ENCODE measurements around the gene CCRL2.
"Not testable (repeated sequence)": the region's sequence is repeated elsewhere in the genome, so short reads cannot be mapped to it uniquely, and the experiment has no call there.

Gene CCRL2

DNA sequence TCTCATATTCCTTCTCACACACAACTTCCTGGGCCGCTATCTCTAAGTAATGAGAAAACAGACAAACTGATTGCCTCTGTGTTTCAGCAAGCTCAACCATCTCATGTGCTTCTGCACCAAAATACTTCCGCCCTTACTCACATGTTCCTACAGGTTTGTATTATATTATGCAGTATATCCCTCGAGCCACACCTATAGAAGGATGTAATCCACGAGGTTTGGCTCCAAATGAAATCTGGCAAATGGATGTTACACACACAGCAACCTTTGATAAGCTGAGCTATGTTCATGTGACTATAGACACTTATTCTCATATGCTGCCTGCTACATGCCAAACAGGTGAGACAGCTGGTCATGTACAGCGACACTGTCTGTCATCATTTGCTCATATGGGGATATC lies 22.6 kb downstream of the CCRL2 start:
- no peak for ATAC-seq (replicated peaks; ENCODE audit: extremely low read depth, poor library complexity, severe bottlenecking)
- H3K9me3 Mint-ChIP-seq, result peaks cover 13% of the 10 kb centered on the region

GRCh38 chr3:46430879-46431278 lies 23.8 kb downstream of the CCRL2 start:
- peaks cover 13% of the 10 kb centered on the region for H3K9me3 Mint-ChIP-seq
- not testable (repeated sequence) for ATAC-seq (replicated peaks; ENCODE audit: extremely low read depth, poor library complexity, severe bottlenecking); H3K4me3 Mint-ChIP-seq; H3K27me3 Mint-ChIP-seq; H3K36me3 Mint-ChIP-seq (ENCODE audit: insufficient read depth); H3K27ac Mint-ChIP-seq (ENCODE audit: low read depth); DNase-seq (ENCODE audit: low spot score in 2 of 2)
- peaks cover 19% of the 10 kb centered on the region for H3K4me1 Mint-ChIP-seq

More for the DNA sequence above, 22.6 kb downstream of the CCRL2 start:
- no peak for DNase-seq (ENCODE audit: low spot score in 2 of 2)
- Mint-ChIP-seq H3K36me3 (ENCODE audit: insufficient read depth) (no peaks in the 10 kb centered on the region), H3K4me3 (no peak overlapping the region), H3K4me1 (peaks cover 20% of the 10 kb centered on the region), H3K27ac (ENCODE audit: low read depth) (no peak overlapping the region), H3K27me3 (no peaks in the 10 kb centered on the region)

- H3K27ac Mint-ChIP-seq (ENCODE audit: low read depth); DNase-seq (ENCODE audit: low spot score in 2 of 2); H3K4me3 Mint-ChIP-seq; H3K36me3 Mint-ChIP-seq (ENCODE audit: insufficient read depth); ATAC-seq (replicated peaks; ENCODE audit: extremely low read depth, poor library complexity, severe bottlenecking); H3K4me1 Mint-ChIP-seq; H3K27me3 Mint-ChIP-seq: not testable (repeated sequence)
- peaks cover 13% of the 10 kb centered on the region for H3K9me3 Mint-ChIP-seq
Observed at GRCh38 chr3:46431905-46432304, 24.8 kb downstream of the CCRL2 start.

GRCh38 chr3:46433118-46433517 lies 26.1 kb downstream of the CCRL2 start:
- peaks cover 13% of the 10 kb centered on the region for H3K9me3 Mint-ChIP-seq
- not testable (repeated sequence) for H3K4me3 Mint-ChIP-seq; H3K36me3 Mint-ChIP-seq (ENCODE audit: insufficient read depth); ATAC-seq (replicated peaks; ENCODE audit: extremely low read depth, poor library complexity, severe bottlenecking); H3K4me1 Mint-ChIP-seq; H3K27me3 Mint-ChIP-seq; H3K27ac Mint-ChIP-seq (ENCODE audit: low read depth); DNase-seq (ENCODE audit: low spot score in 2 of 2)

DNA sequence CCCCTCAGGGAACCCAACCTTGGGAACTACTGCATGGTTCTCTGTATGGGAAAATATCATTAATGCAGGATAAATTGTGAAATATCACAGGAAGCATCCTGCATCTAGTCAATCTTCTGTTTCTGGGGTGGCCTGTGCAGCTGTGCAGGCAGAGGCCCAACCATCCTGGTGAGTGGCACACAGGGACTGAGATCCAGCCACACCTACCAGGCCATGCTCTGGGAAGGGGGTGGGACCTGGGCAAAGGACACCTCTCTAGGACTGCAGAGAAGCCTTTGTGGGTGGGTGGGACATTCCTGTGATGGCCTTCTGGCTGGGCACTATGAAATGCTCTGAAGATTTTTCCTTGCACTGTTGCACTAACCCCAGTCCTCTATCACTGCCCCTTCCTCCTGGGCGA lies 26.8 kb downstream of the CCRL2 start:
- H3K4me1 Mint-ChIP-seq, result peaks cover 7% of the 10 kb centered on the region
- peaks cover 13% of the 10 kb centered on the region for H3K9me3 Mint-ChIP-seq
- ATAC-seq (replicated peaks; ENCODE audit: extremely low read depth, poor library complexity, severe bottlenecking) (no peak), DNase-seq (ENCODE audit: low spot score in 2 of 2) (no peak)
- H3K27ac Mint-ChIP-seq (ENCODE audit: low read depth), result no peak overlapping the region
- H3K36me3 Mint-ChIP-seq (ENCODE audit: insufficient read depth), result no peaks in the 10 kb centered on the region
- H3K4me3 Mint-ChIP-seq, result no peak overlapping the region
- no peaks in the 10 kb centered on the region for H3K27me3 Mint-ChIP-seq

DNA sequence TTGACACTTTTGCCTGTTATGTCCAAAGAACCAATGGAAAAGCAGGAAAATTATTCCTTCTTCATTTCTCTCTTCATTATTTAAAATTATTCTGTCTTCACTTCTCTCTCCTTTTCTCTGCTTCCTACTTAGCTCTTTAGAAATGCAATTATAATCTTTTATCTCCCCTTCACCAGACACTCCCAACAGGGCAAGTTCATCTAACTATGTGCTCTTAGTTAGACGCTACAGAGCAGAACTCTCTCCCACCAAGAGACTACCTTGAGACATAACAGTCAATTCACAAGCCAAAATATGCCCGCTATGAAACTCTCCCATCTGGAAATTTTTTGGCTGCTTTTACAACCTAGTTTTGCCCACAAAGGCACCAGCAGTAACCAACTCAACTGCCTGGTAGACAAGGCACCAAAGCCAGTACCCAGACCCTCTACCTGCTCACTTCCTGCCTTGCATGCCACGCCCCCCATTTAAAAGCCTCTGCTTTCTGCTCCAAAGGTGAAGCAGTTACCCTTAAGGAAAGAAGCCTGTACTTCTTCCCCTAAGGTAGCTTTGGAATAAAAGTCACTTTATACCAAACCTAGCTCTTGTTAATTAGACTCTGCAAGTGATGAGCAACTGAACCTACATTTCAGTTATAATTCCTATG lies 28.1 kb downstream of the CCRL2 start:
- H3K27ac Mint-ChIP-seq (ENCODE audit: low read depth), result no peak overlapping the region
- H3K27me3 Mint-ChIP-seq, result no peaks in the 10 kb centered on the region
- H3K4me1 Mint-ChIP-seq, result peaks cover 7% of the 10 kb centered on the region
- ATAC-seq (replicated peaks; ENCODE audit: extremely low read depth, poor library complexity, severe bottlenecking) (no peak), DNase-seq (ENCODE audit: low spot score in 2 of 2) (no peak)
- peaks cover 13% of the 10 kb centered on the region for H3K9me3 Mint-ChIP-seq
- no peak overlapping the region for H3K4me3 Mint-ChIP-seq
- H3K36me3 Mint-ChIP-seq (ENCODE audit: insufficient read depth), result no peaks in the 10 kb centered on the region

GRCh38 chr3:46438831-46439230 lies 31.8 kb downstream of the CCRL2 start:
- peaks cover 20% of the 10 kb centered on the region for H3K4me1 Mint-ChIP-seq
- no peaks in the 10 kb centered on the region for H3K9me3 Mint-ChIP-seq
- H3K27me3 Mint-ChIP-seq, result no peaks in the 10 kb centered on the region
- no peak overlapping the region for H3K27ac Mint-ChIP-seq (ENCODE audit: low read depth)
- H3K36me3 Mint-ChIP-seq (ENCODE audit: insufficient read depth), result peaks cover 8% of the 10 kb centered on the region
- no peak for ATAC-seq (replicated peaks; ENCODE audit: extremely low read depth, poor library complexity, severe bottlenecking)
- no peak overlapping the region for H3K4me3 Mint-ChIP-seq
- DNase-seq (ENCODE audit: low spot score in 2 of 2), result no peak

- Mint-ChIP-seq H3K4me1 (peaks cover 20% of the 10 kb centered on the region), H3K9me3 (no peaks in the 10 kb centered on the region), H3K27me3 (no peaks in the 10 kb centered on the region), H3K36me3 (ENCODE audit: insufficient read depth) (peaks cover 8% of the 10 kb centered on the region), H3K4me3 (peak overlapping the region; percentile 10), H3K27ac (ENCODE audit: low read depth) (peak overlapping the region; percentile 90)
- DNase-seq (ENCODE audit: low spot score in 2 of 2) (peak in 1 of 2 donors; percentile 52), ATAC-seq (replicated peaks; ENCODE audit: extremely low read depth, poor library complexity, severe bottlenecking) (peak; percentile 96)
Observed at GRCh38 chr3:46440531-46441294, 33.7 kb downstream of the CCRL2 start.

DNA sequence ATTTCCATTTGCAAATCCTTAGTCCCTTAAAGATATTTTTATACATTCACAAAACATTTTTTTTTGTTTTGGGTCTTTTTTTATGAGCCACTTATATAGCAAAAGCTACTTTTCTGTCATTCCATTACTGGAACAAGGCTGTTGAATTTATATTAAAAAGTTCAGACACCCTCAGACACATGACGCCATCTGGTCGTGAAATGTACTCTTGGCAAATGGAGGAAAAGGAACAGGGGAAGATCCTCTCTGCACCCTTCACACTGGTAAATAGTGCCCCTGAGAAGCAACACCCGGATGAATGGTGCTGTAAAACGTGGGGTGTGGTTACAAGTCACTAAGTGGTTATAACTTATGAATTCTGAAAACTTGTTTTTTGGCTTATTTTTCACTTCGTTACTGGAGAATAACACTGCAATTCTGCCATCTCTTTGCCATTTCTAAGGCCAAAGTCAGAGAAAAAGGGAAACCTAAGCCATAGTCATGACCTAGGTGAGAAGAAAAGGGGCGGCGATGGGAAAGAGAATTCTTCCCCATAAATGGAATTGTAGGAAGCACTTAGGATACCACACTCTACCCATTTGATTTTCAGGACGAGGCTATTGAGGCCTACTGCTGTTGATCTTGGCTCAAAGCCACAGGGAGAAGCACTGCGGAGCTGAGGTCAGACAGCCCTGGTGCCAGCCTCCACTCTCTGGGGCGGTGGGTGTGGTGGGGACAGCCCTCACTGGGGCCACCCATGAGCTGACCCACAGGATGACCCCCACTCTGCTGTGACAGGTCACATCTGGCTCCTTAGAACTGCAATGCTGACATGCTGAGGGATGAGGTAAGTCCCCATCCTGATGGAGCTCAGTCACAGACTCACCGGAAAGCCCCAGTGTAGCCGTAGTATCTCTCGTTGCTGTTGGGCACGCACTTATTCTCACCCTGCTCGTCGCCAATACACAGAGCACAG lies 35.8 kb downstream of the CCRL2 start:
- peaks cover 8% of the 10 kb centered on the region for H3K36me3 Mint-ChIP-seq (ENCODE audit: insufficient read depth)
- H3K27me3 Mint-ChIP-seq, result no peaks in the 10 kb centered on the region
- no peak overlapping the region for H3K4me3 Mint-ChIP-seq
- H3K27ac Mint-ChIP-seq (ENCODE audit: low read depth), result no peak overlapping the region
- DNase-seq (ENCODE audit: low spot score in 2 of 2) (no peak), ATAC-seq (replicated peaks; ENCODE audit: extremely low read depth, poor library complexity, severe bottlenecking) (no peak)
- H3K4me1 Mint-ChIP-seq, result peaks cover 20% of the 10 kb centered on the region
- H3K9me3 Mint-ChIP-seq, result no peaks in the 10 kb centered on the region

GRCh38 chr3:46447228-46447985 lies 40.3 kb downstream of the CCRL2 start:
- H3K4me3 Mint-ChIP-seq, result no peak overlapping the region
- no peaks in the 10 kb centered on the region for H3K4me1 Mint-ChIP-seq
- no peak for DNase-seq (ENCODE audit: low spot score in 2 of 2)
- H3K27ac Mint-ChIP-seq (ENCODE audit: low read depth), result no peak overlapping the region
- no peaks in the 10 kb centered on the region for H3K9me3 Mint-ChIP-seq
- peaks cover 14% of the 10 kb centered on the region for H3K27me3 Mint-ChIP-seq
- no peaks in the 10 kb centered on the region for H3K36me3 Mint-ChIP-seq (ENCODE audit: insufficient read depth)
- no peak for ATAC-seq (replicated peaks; ENCODE audit: extremely low read depth, poor library complexity, severe bottlenecking)

- Mint-ChIP-seq H3K27me3 (peaks cover 25% of the 10 kb centered on the region), H3K27ac (ENCODE audit: low read depth) (no peak overlapping the region), H3K9me3 (no peaks in the 10 kb centered on the region), H3K36me3 (ENCODE audit: insufficient read depth) (no peaks in the 10 kb centered on the region), H3K4me1 (no peaks in the 10 kb centered on the region), H3K4me3 (no peak overlapping the region)
- DNase-seq (ENCODE audit: low spot score in 2 of 2), result no peak
- ATAC-seq (replicated peaks; ENCODE audit: extremely low read depth, poor library complexity, severe bottlenecking), result no peak
Observed at GRCh38 chr3:46448721-46449120, 41.7 kb downstream of the CCRL2 start.
